ENCODE measurements around the gene COL6A1. TPM values are rescaled to one million over a fixed set of nuclear protein-coding genes. Genes with fewer than 3 reads are reported as not detected.

Gene COL6A1
- total RNA-seq, 1 experiment from 2014 or later: 33.4 TPM

DNA sequence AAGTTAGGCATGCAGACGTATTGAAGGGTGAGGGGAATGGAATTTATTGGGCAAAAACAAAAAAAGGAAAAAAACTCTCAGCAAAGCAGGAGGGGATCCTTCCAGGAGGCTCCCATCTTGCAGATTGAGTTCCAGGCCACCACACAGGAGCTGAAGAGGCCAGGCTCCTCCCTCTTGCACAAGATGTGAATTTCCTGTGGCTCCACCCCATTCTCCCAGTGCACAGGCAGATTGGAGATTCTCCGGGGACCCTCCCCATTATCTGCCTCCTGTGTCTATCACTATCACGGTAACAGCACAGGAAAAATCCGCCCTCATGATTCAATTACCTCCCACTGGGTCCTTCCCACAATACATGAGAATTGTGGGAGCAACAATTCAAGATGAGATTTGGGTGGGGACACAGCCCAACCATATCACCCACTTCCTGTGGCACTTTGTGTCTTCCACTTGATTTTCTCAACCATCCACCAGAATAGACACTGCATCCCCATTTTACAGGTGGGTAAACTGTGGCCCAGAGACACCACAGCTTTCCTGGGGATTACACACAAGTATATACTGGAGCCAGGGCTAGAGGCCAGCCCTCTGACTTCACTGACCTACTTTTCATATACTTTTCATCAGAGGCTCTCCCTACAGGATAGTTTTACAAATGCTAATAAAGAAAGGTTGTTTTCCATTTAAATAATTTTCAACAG is 18.9 kb upstream of the COL6A1 start:
- Mint-ChIP-seq H3K9me3 (ENCODE audit: unreplicated experiment) (peaks cover 36% of the 10 kb centered on the region), H3K27ac (ENCODE audit: unreplicated experiment) (no peak overlapping the region), H3K27me3 (ENCODE audit: insufficient read depth, unreplicated experiment) (peaks cover 6% of the 10 kb centered on the region), H3K4me1 (ENCODE audit: low read depth, unreplicated experiment) (peaks cover 7% of the 10 kb centered on the region), H3K4me3 (ENCODE audit: unreplicated experiment) (no peak overlapping the region), H3K36me3 (ENCODE audit: insufficient read depth, unreplicated experiment) (no peaks in the 10 kb centered on the region)
- no peak for DNase-seq
- CTCF ChIA-PET: interaction anchor here (1.0 kb wide), 1 partner anchor 11 kb away, joined by 3 read pairs; no protein-coding TSS in a partner anchor
- intact Hi-C loops (cut with micrococcal nuclease; ENCODE audit: unreplicated experiment): no loop called here
- H3K9me3 ChIP-seq: peaks cover 15% of the 10 kb centered on the region
- no peaks in the 10 kb centered on the region for H3K4me1 ChIP-seq
- no TSS peak for BruUV-seq (replicated peaks)
- no peaks in the 10 kb centered on the region for H3K27me3 ChIP-seq (replicated peaks; ENCODE audit: control insufficient read depth, insufficient read depth, low read length)
- POLR2A ChIA-PET: interaction anchor here (0.6 kb wide), 1 partner anchor 170 kb away, joined by 6 read pairs; no protein-coding TSS in a partner anchor
- H3K36me3 ChIP-seq (ENCODE audit: control insufficient read depth, insufficient read depth, low read length): no peaks in the 10 kb centered on the region
- no peak overlapping the region for H3K4me3 ChIP-seq (ENCODE audit: low read depth, low read length)
- TF ChIP-seq, protein P1, sequence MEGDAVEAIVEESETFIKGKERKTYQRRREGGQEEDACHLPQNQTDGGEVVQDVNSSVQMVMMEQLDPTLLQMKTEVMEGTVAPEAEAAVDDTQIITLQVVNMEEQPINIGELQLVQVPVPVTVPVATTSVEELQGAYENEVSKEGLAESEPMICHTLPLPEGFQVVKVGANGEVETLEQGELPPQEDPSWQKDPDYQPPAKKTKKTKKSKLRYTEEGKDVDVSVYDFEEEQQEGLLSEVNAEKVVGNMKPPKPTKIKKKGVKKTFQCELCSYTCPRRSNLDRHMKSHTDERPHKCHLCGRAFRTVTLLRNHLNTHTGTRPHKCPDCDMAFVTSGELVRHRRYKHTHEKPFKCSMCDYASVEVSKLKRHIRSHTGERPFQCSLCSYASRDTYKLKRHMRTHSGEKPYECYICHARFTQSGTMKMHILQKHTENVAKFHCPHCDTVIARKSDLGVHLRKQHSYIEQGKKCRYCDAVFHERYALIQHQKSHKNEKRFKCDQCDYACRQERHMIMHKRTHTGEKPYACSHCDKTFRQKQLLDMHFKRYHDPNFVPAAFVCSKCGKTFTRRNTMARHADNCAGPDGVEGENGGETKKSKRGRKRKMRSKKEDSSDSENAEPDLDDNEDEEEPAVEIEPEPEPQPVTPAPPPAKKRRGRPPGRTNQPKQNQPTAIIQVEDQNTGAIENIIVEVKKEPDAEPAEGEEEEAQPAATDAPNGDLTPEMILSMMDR (IDR thresholded peaks at IDR 0.05; ENCODE audit: insufficient read depth in 1 of 2, low read depth in 1 of 2, low read length in 1 of 2, severe bottlenecking in 1 of 2, unreplicated experiment in 1 of 2): no peak

DNA sequence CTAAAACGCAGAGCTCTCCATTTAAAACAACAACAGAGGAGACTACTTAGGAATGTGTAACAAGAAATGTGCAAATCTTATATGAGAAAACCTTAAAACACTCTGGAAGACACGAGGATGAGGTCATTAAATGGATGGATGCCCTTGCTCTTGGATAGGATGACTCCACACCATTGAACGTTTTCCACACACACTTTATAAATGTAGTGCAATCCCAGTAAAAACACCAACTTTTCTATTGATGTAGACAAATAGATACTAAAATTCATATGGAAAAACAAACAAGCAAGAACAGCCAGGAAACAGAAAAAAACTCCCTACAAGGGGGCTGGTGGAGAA is 18.4 kb upstream of the COL6A1 start:
- H3K4me3 Mint-ChIP-seq (ENCODE audit: unreplicated experiment): no peak overlapping the region
- Histone ChIP-seq H3K27me3 (replicated peaks; ENCODE audit: control insufficient read depth, insufficient read depth, low read length) (no peaks in the 10 kb centered on the region), H3K4me3 (ENCODE audit: low read depth, low read length) (no peak overlapping the region), H3K4me1 (no peaks in the 10 kb centered on the region), H3K9me3 (peaks cover 15% of the 10 kb centered on the region), H3K36me3 (ENCODE audit: control insufficient read depth, insufficient read depth, low read length) (no peaks in the 10 kb centered on the region)
- BruUV-seq (replicated peaks): no TSS peak
- TF ChIP-seq, protein P1 (IDR thresholded peaks at IDR 0.05; ENCODE audit: insufficient read depth in 1 of 2, low read depth in 1 of 2, low read length in 1 of 2, severe bottlenecking in 1 of 2, unreplicated experiment in 1 of 2): no peak
- H3K4me1 Mint-ChIP-seq (ENCODE audit: low read depth, unreplicated experiment): peaks cover 7% of the 10 kb centered on the region
- H3K27me3 Mint-ChIP-seq (ENCODE audit: insufficient read depth, unreplicated experiment): peaks cover 4% of the 10 kb centered on the region
- H3K9me3 Mint-ChIP-seq (ENCODE audit: unreplicated experiment): peaks cover 36% of the 10 kb centered on the region
- intact Hi-C loops (cut with micrococcal nuclease; ENCODE audit: unreplicated experiment): no loop called here
- no peaks in the 10 kb centered on the region for H3K36me3 Mint-ChIP-seq (ENCODE audit: insufficient read depth, unreplicated experiment)
- no peak overlapping the region for H3K27ac Mint-ChIP-seq (ENCODE audit: unreplicated experiment)
- ChIA-PET CTCF (interaction anchor here (1.0 kb wide), 1 partner anchor 11 kb away, joined by 3 read pairs; no protein-coding TSS in a partner anchor), POLR2A (no interaction called here)
- DNase-seq: no peak

DNA sequence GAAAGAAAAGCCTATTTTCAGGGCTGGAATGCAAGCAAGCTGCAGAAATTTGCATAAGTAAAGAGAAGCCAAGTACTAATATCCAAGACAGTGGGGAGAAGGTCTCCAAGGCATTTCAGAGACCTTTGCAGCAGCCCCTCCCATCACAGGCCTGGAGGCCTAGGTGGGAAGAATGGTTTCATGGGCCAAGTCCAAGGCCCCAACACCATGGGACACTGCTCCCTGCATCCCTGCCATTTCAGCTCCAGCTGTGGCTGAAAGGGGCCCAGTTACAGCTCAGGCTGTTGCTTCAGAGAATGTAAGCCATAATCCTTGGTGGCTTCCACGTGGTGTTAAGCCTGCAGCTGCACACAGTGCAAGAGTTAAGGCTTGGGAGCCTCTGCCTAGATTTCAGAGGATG is 16.9 kb upstream of the COL6A1 start:
- no TSS peak for BruUV-seq (replicated peaks)
- Mint-ChIP-seq H3K4me3 (ENCODE audit: unreplicated experiment) (no peak overlapping the region), H3K27me3 (ENCODE audit: insufficient read depth, unreplicated experiment) (no peaks in the 10 kb centered on the region), H3K36me3 (ENCODE audit: insufficient read depth, unreplicated experiment) (no peaks in the 10 kb centered on the region), H3K27ac (ENCODE audit: unreplicated experiment) (no peak overlapping the region), H3K4me1 (ENCODE audit: low read depth, unreplicated experiment) (peaks cover 7% of the 10 kb centered on the region), H3K9me3 (ENCODE audit: unreplicated experiment) (peaks cover 36% of the 10 kb centered on the region)
- Histone ChIP-seq H3K4me1 (no peaks in the 10 kb centered on the region), H3K9me3 (peaks cover 15% of the 10 kb centered on the region), H3K36me3 (ENCODE audit: control insufficient read depth, insufficient read depth, low read length) (no peaks in the 10 kb centered on the region), H3K4me3 (ENCODE audit: low read depth, low read length) (no peak overlapping the region), H3K27me3 (replicated peaks; ENCODE audit: control insufficient read depth, insufficient read depth, low read length) (no peaks in the 10 kb centered on the region)
- ChIA-PET POLR2A (no interaction called here), CTCF (no interaction called here)
- TF ChIP-seq, protein P1 (IDR thresholded peaks at IDR 0.05; ENCODE audit: insufficient read depth in 1 of 2, low read depth in 1 of 2, low read length in 1 of 2, severe bottlenecking in 1 of 2, unreplicated experiment in 1 of 2): no peak
- intact Hi-C loops (cut with micrococcal nuclease; ENCODE audit: unreplicated experiment): no loop called here
- no peak for DNase-seq

All from Caco-2 (cell line).